Stimulated activated CD4-positive, alpha-beta T cell treated with anti-CD3 and anti-CD28 coated beads, TNF-alpha, amount 100 ng/mL, for 24 hours (primary cell): ENCODE data around the gene ZNF10.

Source experiments
- DNase-seq, 3 experiments: peaks; one replicate each; pipeline ENCODE4 v3.0.0-alpha.2; 2020; ENCODE audit warnings: low read depth in 3 of 3

The ZNF10 gene

DNA sequence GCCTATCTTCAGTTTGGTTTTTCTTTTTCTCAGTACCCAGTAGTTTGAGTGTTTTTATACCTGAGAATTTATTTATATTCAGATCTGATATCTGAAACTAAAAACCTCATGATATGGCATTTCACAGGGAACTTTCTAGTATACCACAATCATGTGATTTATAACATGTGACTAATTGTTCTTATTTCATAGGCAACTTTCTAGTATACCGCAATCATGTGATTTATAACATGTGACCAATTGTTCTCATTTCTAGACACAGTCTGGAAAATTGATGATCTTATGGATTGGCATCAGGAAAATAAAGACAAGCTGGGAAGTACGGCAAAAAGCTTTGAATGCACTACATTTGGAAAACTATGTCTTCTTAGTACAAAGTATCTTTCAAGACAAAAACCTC lies 71.5 kb downstream of the ZNF10 start:
- no peak for DNase-seq

DNA sequence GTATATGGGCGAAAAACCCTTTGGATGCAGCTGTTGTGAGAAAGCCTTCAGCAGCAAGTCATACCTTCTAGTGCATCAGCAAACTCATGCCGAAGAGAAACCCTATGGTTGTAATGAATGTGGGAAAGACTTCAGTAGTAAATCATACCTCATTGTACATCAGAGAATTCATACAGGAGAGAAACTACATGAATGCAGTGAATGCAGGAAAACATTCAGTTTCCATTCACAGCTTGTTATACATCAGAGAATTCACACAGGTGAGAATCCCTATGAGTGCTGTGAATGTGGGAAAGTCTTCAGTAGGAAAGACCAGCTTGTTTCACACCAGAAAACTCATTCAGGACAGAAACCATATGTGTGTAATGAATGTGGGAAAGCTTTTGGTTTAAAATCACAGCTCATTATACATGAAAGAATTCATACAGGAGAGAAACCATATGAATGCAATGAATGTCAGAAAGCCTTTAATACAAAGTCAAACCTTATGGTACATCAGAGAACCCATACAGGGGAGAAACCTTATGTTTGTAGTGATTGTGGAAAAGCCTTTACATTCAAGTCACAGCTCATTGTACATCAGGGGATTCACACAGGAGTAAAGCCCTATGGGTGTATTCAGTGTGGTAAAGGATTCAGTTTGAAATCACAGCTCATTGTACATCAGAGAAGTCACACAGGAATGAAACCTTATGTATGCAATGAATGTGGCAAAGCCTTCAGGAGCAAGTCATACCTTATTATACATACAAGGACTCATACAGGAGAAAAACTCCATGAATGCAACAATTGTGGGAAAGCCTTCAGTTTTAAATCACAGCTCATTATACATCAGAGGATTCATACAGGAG lies 72.3 kb downstream of the ZNF10 start:
- no peak for DNase-seq

- DNase-seq: no peak
Observed at GRCh38 chr12:133203344-133204263, 73.2 kb downstream of the ZNF10 start.

GRCh38 chr12:133204264-133204603 lies 73.8 kb downstream of the ZNF10 start:
- DNase-seq: no peak

DNA sequence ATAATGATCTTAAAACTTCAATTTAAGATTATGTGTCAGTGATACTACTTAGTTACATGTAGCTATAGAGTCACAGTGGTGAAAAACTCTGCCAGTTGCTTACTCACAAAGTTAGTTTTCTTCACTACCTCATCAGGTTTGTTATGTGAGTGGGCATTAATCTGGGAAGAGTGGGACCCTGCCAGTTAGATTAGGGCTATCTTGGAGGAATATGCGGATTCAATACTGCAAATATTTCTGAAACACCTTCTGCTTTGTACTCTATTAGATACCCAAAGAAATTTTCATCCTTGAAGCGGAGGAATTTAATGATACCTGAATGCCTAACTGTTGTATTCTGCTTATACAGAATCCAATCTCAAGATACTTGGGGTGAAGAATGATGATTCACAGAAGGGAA lies 76.0 kb downstream of the ZNF10 start:
- DNase-seq: no peak
